NCI-H345 treated with DMSO at 0.1 percent for 48 hours (cell line): ENCODE data around the gene CDX2.
"Not testable (repeated sequence)": the region's sequence is repeated elsewhere in the genome, so short reads cannot be mapped to it uniquely, and the experiment has no call there.

Source experiments
- DNase-seq: peaks from one replicate; lab custom pipeline; 2025; ENCODE audit not compliant: unreplicated experiment; lab: John Stamatoyannopoulos, UW

CDX2 gene

DNA sequence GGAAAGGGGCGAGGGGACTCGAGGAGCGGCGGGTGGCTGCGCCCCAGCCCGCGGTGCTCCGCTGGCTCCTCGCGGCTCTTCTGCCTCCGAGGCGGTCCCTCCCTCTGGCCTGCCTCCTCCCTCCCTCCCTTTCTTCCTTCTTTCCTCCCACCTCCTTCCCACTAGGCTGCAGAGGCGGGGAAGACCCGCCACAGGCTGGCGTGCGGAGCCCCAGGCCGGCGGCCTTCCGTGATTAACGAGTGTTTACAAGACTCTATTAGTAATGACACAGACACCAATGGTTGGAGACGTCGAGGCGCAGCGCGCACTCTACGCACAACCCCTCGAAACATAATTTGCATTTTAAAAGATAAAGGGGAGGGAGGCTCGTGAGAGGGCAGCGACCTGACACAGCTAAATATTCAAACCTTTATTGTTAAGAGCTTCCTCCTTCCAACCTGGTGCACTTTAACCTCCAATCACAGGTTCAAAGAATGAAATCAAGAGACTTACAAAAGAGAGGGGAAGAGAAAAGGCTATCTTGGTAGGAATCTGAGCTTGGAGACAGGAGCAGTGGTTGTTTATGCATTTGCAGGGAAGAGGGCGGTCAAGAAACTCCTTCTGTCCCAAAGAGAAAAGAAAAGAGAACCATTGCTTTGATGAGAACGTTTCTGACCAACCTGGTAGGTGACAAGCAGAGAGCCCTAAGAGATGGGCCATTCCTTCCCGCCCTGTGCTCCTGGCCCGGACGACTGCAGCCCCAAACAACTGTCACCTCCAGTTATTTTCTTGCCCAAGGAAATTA lies at the start of gene CDX2:
CDX2 (minus strand) TSS at position 234 of the 784 bp plus-strand sequence. CDS start 309 bp downstream, outside the sequence.
- DNase-seq = no peak

DNA sequence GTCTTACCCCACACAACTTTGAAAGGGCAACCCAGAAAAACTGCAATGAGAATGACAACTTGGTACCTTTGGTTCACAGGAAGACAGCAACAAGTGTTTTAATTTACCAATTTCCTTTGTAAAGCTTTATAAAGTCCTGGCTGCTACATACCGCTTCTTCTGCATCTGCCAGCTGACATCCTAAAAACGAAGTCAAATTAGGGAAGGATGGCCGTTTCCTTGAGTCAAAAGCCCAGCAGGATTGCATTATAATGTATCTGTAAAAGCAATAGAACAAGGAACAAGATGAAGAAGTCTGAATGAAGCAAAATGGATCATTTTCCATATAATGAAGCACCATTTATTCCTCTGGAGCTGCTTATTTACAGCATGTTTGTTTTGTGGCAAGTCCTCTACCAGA lies 45.2 kb upstream of the CDX2 start:
- DNase-seq = no peak

GRCh38 chr13:28013482-28013881 lies 44.4 kb upstream of the CDX2 start:
- no peak for DNase-seq

GRCh38 chr13:28012896-28013295 lies 43.8 kb upstream of the CDX2 start:
- no peak for DNase-seq

GRCh38 chr13:28012383-28012782 lies 43.3 kb upstream of the CDX2 start:
- DNase-seq = no peak

GRCh38 chr13:28010046-28010445 lies 40.9 kb upstream of the CDX2 start:
- DNase-seq = no peak

DNA sequence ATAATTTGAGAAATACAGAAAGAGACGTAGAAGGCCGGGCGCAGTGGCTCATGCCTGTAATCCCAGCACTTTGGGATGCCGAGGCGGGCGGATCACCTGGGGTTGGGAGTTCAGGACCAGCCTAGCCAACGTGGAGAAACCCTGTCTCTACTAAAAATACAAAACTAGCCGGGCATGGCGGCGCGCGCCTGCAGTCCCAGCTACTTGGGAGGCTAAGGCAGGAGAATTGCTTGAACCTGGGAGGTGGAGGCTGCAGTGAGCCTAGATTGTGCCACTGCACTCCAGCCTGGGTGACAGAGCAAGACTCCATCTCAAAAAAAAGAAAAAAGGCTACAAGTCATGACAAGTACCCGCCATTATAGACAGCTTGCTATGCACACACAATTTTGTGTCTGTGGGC lies 35.9 kb upstream of the CDX2 start:
- DNase-seq = not testable (repeated sequence)

DNA sequence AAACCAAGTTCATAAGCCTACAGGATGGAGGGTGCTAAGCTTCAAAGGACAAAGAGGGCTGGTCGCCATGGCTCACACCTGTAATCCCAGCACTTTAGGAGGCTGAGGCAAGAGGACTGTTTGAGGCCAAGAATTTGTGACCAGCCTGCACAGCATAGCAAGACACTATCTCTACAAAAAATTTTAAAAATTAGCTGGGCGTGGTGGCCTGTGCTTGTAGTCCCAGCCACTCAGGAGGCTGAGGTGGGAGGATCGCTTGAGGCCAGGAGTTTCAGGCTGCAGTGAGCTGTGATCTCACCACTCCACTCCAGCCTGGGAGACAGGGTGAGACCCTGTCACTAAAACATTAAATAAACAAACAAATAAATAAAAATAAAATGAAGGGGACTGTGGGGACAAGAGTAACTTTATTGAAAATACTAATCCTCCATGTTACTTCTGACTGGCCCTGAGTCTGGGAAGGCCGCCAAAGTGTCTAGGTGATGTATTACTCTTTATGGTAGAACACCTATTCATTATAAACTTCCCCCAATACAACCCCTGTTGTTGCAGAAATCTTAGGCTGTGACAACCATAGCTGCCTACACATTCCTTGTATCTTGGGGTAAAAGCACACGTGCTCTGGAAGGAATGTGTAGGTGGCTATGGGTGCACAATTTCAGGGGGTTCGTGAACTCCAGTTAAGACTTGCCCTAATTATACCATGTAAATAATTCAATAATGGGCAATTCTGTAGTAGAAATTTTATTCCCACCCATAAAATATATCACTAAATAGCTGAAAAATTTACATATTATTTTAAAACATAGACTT lies 34.0 kb upstream of the CDX2 start:
- no peak for DNase-seq

DNA sequence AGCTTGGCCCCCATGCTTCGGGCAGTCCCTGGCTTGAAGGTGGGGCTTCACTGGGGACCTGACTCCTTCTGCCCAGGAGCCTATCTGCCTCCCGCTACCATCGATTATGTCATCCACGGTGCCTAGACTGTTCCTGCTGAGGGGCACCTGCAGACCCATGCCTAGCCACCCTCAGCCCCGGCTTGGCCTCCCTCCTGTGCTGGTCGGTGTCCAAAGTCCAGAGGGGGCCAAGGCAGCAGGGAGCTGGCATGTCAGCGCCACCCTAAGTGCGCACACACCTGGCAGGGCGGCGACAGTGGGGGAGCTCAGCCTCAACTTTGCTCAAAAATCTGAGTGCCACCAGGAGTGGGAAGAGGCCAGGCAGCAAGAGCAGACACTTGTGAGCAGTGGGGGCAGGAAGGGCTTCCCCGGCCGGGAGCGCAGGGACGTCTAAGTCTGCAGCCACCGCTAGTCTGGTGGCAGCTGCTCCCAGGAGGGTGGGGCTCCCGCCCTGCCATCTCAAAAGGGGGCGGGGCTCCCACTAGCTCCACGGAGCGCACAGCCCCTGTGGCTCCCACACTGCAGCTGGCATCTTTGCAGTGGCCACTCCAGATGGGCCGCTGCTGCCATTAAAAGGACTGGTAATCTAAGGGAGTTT lies 32.8 kb upstream of the CDX2 start:
- no peak for DNase-seq

GRCh38 chr13:28001049-28001448 lies 31.9 kb upstream of the CDX2 start:
- no peak for DNase-seq

DNA sequence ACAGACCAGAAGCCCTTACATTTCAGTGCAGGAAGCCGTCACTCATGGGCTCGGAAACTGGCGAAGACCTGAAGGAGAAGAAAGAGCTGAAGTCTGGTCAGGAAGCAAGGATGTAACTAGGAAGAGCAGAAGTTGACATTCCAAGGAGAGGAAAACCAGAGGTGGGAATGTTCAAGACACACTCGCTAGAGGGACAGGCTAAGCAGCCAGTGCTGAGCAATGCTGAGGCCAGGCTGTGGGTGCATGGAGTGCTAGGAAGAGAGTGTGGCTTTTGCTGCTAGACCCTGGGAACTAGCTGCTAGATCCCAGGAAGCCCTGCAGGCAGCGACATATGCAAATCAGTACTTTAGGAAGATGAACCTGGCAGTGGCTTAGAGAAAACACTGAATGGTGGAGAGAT lies 31.5 kb upstream of the CDX2 start:
- no peak for DNase-seq

DNA sequence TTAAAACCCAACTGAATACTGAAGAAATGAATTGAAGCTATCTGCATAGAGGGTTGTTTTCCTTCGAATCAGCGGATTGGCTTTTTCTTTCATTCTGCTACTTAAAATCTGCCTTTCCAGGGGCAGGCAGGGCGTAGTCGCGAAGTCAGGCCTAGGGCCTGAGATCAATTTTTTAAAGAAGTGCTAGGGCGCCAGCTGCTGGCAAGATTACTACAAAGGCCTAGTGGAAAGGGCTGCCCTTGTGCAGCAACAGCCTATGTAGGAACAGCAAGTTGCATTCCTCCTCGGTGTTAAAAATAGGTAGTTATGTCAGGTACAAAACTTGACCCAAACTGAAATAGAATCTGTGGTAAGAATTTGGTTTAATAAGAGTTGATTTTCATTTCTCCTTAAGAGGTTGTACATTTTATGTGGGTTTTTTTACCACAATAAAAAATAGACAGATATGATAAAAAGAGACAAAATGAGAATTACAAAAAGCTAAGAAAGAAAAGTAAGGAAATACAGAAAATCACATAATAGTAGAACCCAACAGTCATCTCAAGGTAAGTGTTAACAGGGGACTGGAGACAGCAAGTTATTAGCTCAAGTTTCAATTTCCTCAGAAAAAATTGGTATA lies 28.9 kb upstream of the CDX2 start:
- peak; percentile 11 for DNase-seq

DNA sequence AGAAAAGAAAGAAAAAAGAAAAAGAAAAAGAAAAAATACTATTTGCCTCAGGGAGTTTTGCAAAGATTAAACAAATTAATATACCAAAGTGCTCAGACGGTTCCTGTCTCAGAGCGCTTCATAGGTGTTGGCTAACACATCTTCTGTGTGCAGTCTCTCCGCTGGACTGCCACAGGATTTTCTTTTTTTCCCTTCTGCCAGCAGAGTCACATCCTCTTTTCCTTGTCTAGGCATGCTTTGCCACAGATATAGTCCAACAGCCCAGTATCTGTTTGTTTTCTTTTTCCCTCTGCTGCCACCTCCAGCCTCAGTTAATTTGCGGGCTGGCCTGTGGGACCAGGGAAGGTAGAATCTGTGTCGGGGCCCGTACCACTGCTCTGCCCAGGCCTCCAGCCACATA lies 22.8 kb upstream of the CDX2 start:
- DNase-seq = no peak

DNA sequence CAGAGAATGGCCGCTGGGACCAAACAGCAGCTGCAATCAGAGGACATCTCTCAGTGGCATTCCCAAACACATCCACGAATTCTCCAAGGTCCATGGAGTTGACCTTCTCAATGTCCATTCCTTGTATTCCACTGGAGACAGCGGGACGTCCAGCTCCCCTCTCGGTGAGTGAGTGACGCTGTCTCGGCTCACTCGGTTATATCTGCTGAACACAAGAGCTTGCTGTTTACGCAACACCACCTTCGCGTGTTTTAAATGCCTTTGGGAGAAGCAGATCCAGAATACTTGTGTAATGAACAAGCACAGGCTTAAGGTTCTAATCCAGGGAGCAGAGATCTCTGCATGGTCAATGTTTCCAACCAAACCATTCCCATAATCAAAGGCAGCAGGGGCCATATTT lies 19.4 kb upstream of the CDX2 start, which contains the start of gene URAD:
URAD (minus strand) TSS at position 174 of the 400 bp plus-strand sequence; CDS start at position 118, 56 bp downstream.
- DNase-seq = no peak

DNA sequence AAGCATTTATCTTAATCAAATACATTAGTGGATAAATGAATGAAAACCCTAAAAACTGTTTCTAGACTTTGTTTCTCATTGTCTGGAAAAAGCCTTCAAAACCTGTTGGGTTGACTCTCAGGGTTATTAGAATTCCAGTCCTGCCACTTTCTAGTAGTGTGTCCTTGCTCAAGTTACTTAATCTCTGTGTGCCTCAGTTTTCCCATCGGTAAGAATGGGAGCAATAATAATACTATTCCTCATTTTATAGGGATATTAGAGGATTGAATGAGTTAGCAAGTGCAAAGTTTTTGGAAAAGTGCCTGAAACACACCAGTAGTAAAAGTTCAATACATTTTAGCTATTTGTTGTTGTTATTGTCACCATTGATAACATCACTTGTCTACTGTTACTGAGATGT lies 16.5 kb upstream of the CDX2 start:
- DNase-seq = no peak

DNA sequence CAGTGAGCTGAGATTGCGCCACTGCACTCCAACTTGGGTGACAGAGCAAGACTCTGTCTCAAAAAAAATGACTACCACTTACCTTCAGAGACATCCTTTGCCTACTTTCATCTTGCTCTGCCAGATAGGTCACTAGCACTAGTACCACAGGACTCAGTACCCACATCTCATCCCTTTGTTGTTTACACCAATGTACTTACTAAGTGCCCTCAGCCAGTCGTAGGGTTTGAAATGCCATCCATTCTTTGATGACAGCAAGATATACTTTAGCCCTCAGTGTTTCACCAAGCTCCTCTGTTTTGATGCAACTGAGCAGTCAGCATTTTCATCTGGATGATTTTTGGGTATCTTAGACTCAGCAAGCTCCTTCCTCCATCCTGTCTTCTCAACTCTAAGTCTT lies 13.2 kb upstream of the CDX2 start:
- no peak for DNase-seq

DNA sequence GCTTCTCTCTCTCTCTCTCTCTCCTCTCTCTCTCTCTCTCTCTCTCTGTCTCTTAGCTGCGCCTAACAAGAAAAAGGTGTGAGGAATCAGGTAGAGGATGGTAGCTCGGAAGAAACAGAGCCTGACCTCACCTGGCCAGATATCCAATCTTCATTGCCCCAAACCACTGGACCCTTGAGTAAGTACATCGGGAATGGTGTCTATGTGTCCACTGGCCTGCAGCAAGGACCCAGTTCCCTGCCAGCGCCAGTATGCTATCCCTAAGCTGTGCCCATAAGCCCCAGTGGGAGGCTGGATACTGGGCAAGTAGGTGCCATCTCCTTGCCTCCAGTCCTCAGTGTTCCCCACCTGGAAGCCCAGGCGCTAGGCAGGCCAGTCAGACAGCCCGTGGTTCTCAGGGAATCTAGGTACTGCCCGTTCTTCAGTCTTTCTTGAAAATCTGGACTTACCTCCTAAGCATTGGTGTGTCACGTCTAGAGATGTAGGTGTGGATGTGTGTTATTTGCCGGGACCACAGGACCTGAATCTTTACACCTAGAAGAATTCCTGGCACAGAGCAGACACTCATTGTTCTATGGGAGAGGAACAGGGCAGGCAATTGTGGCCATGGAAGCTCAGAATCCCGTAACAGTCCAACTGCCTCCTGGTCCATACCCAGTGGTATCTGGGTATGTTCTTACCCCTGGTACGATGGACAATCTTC lies 12.0 kb upstream of the CDX2 start:
- no peak for DNase-seq

DNA sequence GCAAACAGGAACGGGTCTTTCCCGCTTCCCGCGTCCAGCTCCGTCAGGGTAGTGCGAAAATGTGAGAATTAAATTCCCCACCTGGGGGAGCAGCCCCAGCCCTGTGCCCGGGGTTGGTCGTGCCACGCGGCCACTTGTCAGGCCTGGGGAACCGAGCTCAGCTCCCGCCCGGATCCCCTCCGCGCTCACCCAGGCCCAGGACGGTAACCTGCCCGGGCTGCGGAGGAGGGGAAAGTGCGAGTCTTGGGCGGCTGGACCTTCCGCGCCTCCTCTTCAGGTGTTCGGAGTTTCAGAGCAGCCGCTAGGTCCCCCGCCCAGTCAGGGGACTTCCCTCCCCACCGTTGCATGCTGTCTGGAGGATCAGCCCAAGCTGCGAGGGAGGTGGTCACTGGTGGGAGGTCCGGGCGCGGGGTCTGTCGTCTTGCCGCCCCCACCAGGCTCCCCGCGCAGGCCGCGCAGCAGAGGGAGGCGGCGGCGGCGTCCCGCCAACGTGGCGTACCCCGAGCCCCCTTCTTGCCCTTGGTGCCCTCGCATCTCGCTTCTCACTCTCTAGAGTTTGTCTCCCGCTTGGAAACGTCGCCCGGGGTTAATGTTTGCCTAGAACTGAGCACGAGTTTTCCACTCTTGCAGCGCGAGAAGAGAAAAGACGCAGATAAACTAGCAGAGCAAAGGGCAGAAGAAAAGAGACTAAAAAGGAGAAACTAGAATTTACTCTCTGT lies 11.3 kb upstream of the CDX2 start:
- no peak for DNase-seq

GRCh38 chr13:27979765-27980279 lies 10.7 kb upstream of the CDX2 start:
- DNase-seq = no peak
